RPMI8226 (cell line): ENCODE results near the gene NTPCR.
"Not testable (repeated sequence)": the region's sequence is repeated elsewhere in the genome, so short reads cannot be mapped to it uniquely, and the experiment has no call there.

Source experiments
- DNase-seq: peaks from one replicate; pipeline ENCODE4 v3.0.0-alpha.2; 2015

The NTPCR gene

GRCh38 chr1:232987046-232987773 is 36.8 kb downstream of the NTPCR start:
- DNase-seq = no peak

GRCh38 chr1:232987774-232988140 is 37.3 kb downstream of the NTPCR start:
- no peak for DNase-seq

GRCh38 chr1:232988572-232989040 is 38.2 kb downstream of the NTPCR start:
- no peak for DNase-seq

- no peak for DNase-seq
Measured at GRCh38 chr1:232990176-232991128, 40.0 kb downstream of the NTPCR start.

- no peak for DNase-seq
Measured at GRCh38 chr1:232991238-232991637, 40.8 kb downstream of the NTPCR start.

- no peak for DNase-seq
Measured at GRCh38 chr1:232992227-232992626, 41.8 kb downstream of the NTPCR start.

- no peak for DNase-seq
Measured at GRCh38 chr1:232993555-232993954, 43.1 kb downstream of the NTPCR start.

GRCh38 chr1:232995189-232995588 is 44.8 kb downstream of the NTPCR start:
- no peak for DNase-seq

- no peak for DNase-seq
Measured at GRCh38 chr1:232996143-232996542, 45.7 kb downstream of the NTPCR start.

- DNase-seq = no peak
Measured at GRCh38 chr1:232998138-232998537, 47.7 kb downstream of the NTPCR start.

- DNase-seq = no peak
Measured at GRCh38 chr1:232998646-232999045, 48.2 kb downstream of the NTPCR start.

GRCh38 chr1:232999956-233000625 is 49.7 kb downstream of the NTPCR start:
- no peak for DNase-seq

GRCh38 chr1:233003638-233004037 is 53.2 kb downstream of the NTPCR start:
- DNase-seq = not testable (repeated sequence)

- no peak for DNase-seq
Measured at GRCh38 chr1:233004451-233004850, 54.0 kb downstream of the NTPCR start.

- DNase-seq = no peak
Measured at GRCh38 chr1:233005156-233005555, 54.7 kb downstream of the NTPCR start.

GRCh38 chr1:233005703-233006102 is 55.3 kb downstream of the NTPCR start:
- DNase-seq = no peak

- no peak for DNase-seq
Measured at GRCh38 chr1:233006108-233006507, 55.7 kb downstream of the NTPCR start.

- DNase-seq = no peak
Measured at GRCh38 chr1:233006541-233006973, 56.1 kb downstream of the NTPCR start.

- no peak for DNase-seq
Measured at GRCh38 chr1:233010146-233010545, 59.7 kb downstream of the NTPCR start.

- DNase-seq = no peak
Measured at GRCh38 chr1:233012021-233012420, 61.6 kb downstream of the NTPCR start.

GRCh38 chr1:233015965-233016364 is 65.6 kb downstream of the NTPCR start:
- DNase-seq = peak; percentile 63

GRCh38 chr1:233016798-233017197 is 66.4 kb downstream of the NTPCR start:
- DNase-seq = no peak

GRCh38 chr1:233019083-233019482 is 68.7 kb downstream of the NTPCR start:
- DNase-seq = peak; percentile 13
